ENCODE measurements around the gene RAB35.

GRCh38 chr12:120118321-120119061, 1.9 kb upstream of the RAB35 start:
- TF ChIP-seq CTCF (IDR thresholded peaks at IDR 0.05) (no peak), TCF7L2 (IDR thresholded peaks at IDR 0.05; ENCODE audit: low read depth, low read length) (no peak), POLR2AphosphoS5 (IDR thresholded peaks at IDR 0.05; ENCODE audit: low read depth, low read length) (no peak), SIN3A (IDR thresholded peaks at IDR 0.05; ENCODE audit: borderline replicate concordance, insufficient read depth, low read depth, low read length) (no peak), REST (IDR thresholded peaks at IDR 0.05; ENCODE audit: insufficient read depth in 1 of 2, low read depth in 2 of 2, low read length in 1 of 2) (no peak)

Data from Panc1 (cell line).